ENCODE results near the gene TRIM10.
"Not testable (repeated sequence)": the region's sequence is repeated elsewhere in the genome, so short reads cannot be mapped to it uniquely, and the experiment has no call there.

Gene TRIM10

DNA sequence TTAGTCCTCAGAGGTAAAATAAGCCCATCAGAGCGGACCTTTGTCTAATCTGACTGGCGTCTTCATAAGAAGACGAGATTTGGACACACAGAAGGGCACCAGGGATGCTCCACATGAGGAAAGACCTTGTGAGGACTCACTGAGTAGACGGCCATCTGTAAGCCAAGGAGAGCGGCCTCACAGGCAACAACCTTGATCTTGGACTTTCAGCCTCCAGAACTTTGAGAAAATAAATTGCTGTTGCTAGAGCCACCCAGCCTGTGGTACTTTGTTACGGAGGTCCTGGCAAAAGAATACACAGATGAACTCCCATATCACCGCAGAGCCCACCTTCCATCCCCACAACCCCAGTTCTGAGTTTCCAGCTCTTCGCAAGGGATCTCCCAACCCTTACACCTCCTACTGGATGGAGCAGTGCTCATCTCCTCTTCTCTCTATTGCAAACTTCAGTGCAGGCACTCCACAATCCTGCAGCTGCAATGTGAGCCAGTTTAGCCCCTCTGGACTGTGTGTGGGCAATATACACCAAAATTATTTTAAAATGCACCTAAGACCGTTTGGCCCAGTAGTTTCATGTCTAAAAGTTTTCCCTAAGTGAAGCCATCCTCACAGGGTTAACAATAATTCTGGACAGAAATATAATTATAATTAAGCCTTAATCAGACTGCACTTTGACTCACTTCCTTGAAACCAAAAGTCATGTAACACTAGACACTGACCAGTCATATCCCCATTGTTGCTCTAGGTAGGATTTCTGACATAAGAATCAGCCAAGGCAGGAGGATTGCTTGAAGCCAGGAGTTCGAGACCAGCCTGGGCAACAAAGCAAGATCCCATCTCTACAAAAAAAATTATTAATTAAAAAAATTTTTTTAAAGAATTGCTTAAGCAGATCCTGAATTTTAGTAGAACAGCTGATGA is 39.3 kb downstream of the TRIM10 start:
- TF ChIP-seq, protein P1, sequence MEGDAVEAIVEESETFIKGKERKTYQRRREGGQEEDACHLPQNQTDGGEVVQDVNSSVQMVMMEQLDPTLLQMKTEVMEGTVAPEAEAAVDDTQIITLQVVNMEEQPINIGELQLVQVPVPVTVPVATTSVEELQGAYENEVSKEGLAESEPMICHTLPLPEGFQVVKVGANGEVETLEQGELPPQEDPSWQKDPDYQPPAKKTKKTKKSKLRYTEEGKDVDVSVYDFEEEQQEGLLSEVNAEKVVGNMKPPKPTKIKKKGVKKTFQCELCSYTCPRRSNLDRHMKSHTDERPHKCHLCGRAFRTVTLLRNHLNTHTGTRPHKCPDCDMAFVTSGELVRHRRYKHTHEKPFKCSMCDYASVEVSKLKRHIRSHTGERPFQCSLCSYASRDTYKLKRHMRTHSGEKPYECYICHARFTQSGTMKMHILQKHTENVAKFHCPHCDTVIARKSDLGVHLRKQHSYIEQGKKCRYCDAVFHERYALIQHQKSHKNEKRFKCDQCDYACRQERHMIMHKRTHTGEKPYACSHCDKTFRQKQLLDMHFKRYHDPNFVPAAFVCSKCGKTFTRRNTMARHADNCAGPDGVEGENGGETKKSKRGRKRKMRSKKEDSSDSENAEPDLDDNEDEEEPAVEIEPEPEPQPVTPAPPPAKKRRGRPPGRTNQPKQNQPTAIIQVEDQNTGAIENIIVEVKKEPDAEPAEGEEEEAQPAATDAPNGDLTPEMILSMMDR (IDR thresholded peaks at IDR 0.05; ENCODE audit: low read depth, low read length, missing control alignments): no peak
- H3K4me3 ChIP-seq (ENCODE audit: low read depth, low read length): no peak overlapping the region
- in situ Hi-C loops (cut with HindIII; ENCODE audit: low sequenced_read_pairs): no loop called here
- DNase-seq (ENCODE audit: low read depth): no peak

DNA sequence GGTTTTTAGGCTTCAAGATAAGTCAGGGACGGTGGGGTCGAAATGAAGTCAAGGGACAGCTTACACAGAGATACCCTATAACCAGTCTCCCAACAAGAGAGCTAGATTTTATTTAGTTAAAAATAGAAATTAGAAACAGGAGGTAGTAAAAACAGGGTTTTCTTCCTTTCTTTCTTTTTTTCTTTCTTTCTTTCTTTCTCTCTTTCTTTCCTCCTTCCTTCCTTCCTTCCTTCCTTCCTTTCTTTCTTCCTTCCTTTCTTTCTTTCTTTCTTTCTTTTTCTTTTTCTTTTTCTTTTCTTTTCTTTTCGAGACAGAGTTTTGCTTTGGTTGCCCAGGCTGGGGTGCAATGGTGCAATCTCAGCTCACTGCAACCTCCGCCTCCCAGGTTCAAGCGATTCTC is 42.3 kb downstream of the TRIM10 start:
- in situ Hi-C loops (cut with HindIII; ENCODE audit: low sequenced_read_pairs); DNase-seq (ENCODE audit: low read depth): not testable (repeated sequence)

DNA sequence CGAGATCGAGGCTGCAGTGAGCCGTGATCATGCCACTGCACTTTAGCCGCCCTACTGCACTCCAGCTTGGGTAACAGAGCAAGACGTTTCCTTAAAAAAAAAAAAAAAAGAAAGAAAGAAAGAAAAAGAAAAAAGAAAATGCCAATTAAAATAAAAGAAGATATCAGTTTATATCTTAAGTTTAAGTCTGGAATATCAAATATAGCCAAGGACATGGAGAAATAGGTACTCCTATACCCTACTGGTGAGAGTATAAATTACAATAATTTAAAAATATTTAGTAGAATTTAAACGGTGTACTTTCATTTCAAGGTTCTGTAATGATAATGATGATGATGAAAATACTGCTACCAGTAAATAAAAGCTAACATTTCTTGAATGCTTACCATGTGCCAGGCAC is 44.3 kb downstream of the TRIM10 start:
- TF ChIP-seq, protein P1 (IDR thresholded peaks at IDR 0.05; ENCODE audit: low read depth, low read length, missing control alignments): no peak
- in situ Hi-C loops (cut with HindIII; ENCODE audit: low sequenced_read_pairs): no loop called here
- DNase-seq (ENCODE audit: low read depth): no peak
- no peak overlapping the region for H3K4me3 ChIP-seq (ENCODE audit: low read depth, low read length)

More for the DNA sequence above, 42.3 kb downstream of the TRIM10 start:
- H3K4me3 ChIP-seq (ENCODE audit: low read depth, low read length): not testable (repeated sequence)

DNA sequence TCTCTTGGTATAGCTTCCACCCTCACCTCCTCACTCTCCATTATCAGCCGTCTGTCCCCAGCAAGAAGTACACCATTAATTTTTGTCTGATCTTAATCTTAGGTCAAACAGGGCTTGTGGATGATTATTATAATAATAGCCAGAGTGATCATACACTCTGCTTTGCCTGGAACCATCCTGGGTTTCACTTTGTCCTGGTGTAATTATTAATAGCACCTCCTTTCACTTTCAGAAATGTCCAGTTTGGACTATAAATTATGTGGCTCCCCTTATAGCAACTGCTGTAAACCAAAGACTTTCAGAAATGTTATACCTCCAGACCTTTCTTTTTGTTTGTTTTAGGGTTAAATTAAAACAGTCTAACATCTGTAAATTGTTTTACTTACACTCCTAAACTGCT is 47.2 kb downstream of the TRIM10 start:
- in situ Hi-C loops (cut with HindIII; ENCODE audit: low sequenced_read_pairs): no loop called here
- no peak overlapping the region for H3K4me3 ChIP-seq (ENCODE audit: low read depth, low read length)
- DNase-seq (ENCODE audit: low read depth): no peak
- TF ChIP-seq, protein P1 (IDR thresholded peaks at IDR 0.05; ENCODE audit: low read depth, low read length, missing control alignments): no peak

DNA sequence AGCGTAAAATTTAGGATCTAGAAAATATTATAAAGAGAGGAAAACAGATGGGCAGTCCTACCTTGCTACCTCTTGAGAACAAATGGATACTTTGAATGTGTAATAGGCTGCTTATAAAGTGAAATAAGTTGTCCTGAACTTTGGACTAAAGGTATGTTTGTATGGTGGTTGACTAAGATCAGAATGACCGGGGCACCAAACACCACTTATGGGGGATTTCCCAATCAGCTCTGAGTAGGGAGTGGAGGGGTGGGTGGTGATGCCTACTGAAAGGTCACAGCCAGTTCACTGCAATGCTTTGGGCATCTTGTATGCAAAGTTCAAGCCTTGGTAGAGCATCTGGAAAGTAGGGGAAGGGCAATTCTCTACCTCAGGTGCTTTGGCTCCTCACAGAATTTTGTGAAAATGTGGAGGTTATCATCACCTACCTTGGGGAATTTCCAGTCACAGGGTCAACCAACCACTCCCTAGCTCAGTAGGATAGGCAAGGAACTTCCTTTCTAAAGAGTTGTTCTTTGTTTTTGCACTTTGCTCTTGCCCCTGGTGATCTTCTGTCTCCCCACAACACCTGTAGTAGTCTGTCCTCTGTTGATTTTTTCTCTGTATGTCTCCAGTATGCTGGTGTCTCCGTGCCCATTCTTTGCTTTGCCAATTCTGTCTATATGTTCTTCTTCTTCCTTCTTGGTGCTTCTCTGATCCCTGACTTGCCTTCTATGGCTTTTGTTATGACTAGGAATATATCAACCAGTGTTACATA is 47.8 kb downstream of the TRIM10 start, which contains the start of gene TRIM31:
TRIM31 (minus strand) TSS at position 88 of the 757 bp plus-strand sequence. CDS start 285 bp downstream, outside the sequence.
- no peak for DNase-seq (ENCODE audit: low read depth)
- H3K4me3 ChIP-seq (ENCODE audit: low read depth, low read length): no peak within 1 kb of the TSS
- in situ Hi-C loops (cut with HindIII; ENCODE audit: low sequenced_read_pairs): no loop called here
- TF ChIP-seq, protein P1 (IDR thresholded peaks at IDR 0.05; ENCODE audit: low read depth, low read length, missing control alignments): no peak

DNA sequence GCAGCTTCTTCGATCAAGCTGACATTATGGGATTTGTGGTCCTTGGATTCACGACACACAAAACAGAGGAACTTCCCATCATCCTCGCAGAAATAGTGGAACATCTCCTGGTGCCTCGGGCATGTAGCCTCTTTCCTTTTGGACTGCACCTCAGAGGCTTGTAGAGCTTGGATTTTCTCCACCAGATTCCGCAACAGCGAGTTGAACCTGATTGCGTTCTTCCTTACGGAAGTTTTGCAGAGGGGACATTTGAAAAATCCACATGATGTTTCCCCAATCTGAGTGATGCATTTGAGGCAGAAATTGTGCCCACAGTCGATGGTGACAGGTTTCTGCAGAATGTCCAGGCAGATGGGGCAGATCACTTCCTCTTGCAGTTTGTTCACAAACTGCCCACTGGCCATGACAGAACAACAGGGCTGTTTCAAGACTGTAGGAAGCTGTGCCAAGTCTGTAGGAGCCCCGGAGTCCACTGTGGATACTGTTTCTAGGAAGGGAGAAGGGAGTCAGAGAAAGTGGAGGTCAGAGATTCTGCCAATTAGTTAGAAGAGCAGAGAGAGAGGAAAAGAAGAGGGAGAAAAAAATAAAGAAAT is 48.5 kb downstream of the TRIM10 start:
- no peak overlapping the region for H3K4me3 ChIP-seq (ENCODE audit: low read depth, low read length)
- TF ChIP-seq, protein P1 (IDR thresholded peaks at IDR 0.05; ENCODE audit: low read depth, low read length, missing control alignments): no peak
- DNase-seq (ENCODE audit: low read depth): no peak
- in situ Hi-C loops (cut with HindIII; ENCODE audit: low sequenced_read_pairs): no loop called here

All from astrocyte of the cerebellum (primary cell).